CD4-positive, alpha-beta memory T cell (primary cell): ENCODE results near the gene PYGO2. TPM values are rescaled to one million over a fixed set of nuclear protein-coding genes. Genes with fewer than 3 reads are reported as not detected.
"Not testable (repeated sequence)": the region's sequence is repeated elsewhere in the genome, so short reads cannot be mapped to it uniquely, and the experiment has no call there.

Experiments
- CTCF ChIA-PET: fragments of 350-600 bp; sonication (Branson Sonifier 250); formaldehyde crosslinking; loops from one replicate; lab custom pipeline; 2021; ENCODE audit warnings: inconsistent platforms; ENCODE audit not compliant: partially characterized antibody; lab: Charles Lee
- POLR2A ChIA-PET: fragments of 350-600 bp; sonication (Branson Sonifier 250); formaldehyde crosslinking; loops from one replicate; lab custom pipeline; 2021; ENCODE audit not compliant: partially characterized antibody; lab: Charles Lee
- DNase-seq, 5 donors: peaks; one replicate each; pipeline versions ENCODE4 v3.0.0 to v3.0.0-alpha.2; 2020 to 2022; ENCODE audit warnings: mixed read lengths in 1 of 5
- H3K27ac ChIP-seq: one replicate; pipeline ENCODE4 v1.7.0; 2013; ENCODE audit warnings: low read depth, low read length
- H3K27me3 ChIP-seq: 2 replicates; pipeline ENCODE4 v1.7.0; 2013; ENCODE audit warnings: mild to moderate bottlenecking, low read length, moderate library complexity; ENCODE audit not compliant: insufficient read depth
- H3K36me3 ChIP-seq: 2 replicates; pipeline ENCODE4 v1.7.0; 2013; ENCODE audit warnings: mild to moderate bottlenecking, low read length, moderate library complexity; ENCODE audit not compliant: insufficient read depth
- H3K4me1 ChIP-seq: 2 replicates; pipeline ENCODE4 v1.7.0; 2013; ENCODE audit warnings: mild to moderate bottlenecking, low read length, moderate library complexity; ENCODE audit not compliant: insufficient read depth
- H3K4me3 ChIP-seq, 2 donors: one replicate each; pipeline ENCODE4 v1.7.0; 2013; ENCODE audit warnings: low read length in 2 of 2, mild to moderate bottlenecking in 1 of 2
- H3K9me3 ChIP-seq, 2 donors: one replicate each; pipeline ENCODE4 v1.7.0; 2013; ENCODE audit warnings: low read length in 2 of 2, control low read depth in 1 of 2; ENCODE audit not compliant: control insufficient read depth in 1 of 2
- H3K27ac Mint-ChIP-seq, 7 donors: one replicate each; pipeline ENCODE4 v1.8.0; 2020 to 2021; ENCODE audit warnings: mixed read lengths in 7 of 7, mild to moderate bottlenecking in 6 of 7, inconsistent platforms in 3 of 7, moderate library complexity in 3 of 7
- H3K27me3 Mint-ChIP-seq, 2 donors: one replicate each; pipeline ENCODE4 v1.8.0; 2020 to 2021; ENCODE audit warnings: mixed read lengths in 2 of 2
- H3K36me3 Mint-ChIP-seq, 2 donors: one replicate each; pipeline ENCODE4 v1.8.0; 2020 to 2021; ENCODE audit warnings: mixed read lengths in 2 of 2, inconsistent platforms in 1 of 2, mild to moderate bottlenecking in 1 of 2
- H3K4me1 Mint-ChIP-seq, 4 donors: one replicate each; pipeline ENCODE4 v1.8.0; 2020 to 2021; ENCODE audit warnings: mixed read lengths in 4 of 4, mild to moderate bottlenecking in 1 of 4
- H3K4me3 Mint-ChIP-seq, 8 donors: one replicate each; pipeline ENCODE4 v1.8.0; 2020 to 2021; ENCODE audit warnings: mixed read lengths in 8 of 8, mild to moderate bottlenecking in 7 of 8, moderate library complexity in 6 of 8, inconsistent platforms in 3 of 8
- H3K9me3 Mint-ChIP-seq, 8 donors: one replicate each; pipeline ENCODE4 v1.8.0; 2020 to 2021; ENCODE audit warnings: mixed read lengths in 8 of 8, mild to moderate bottlenecking in 5 of 8, inconsistent platforms in 3 of 8, moderate library complexity in 1 of 8
- intact Hi-C: fragments of 100-400 bp; cut with micrococcal nuclease; formaldehyde crosslinking; loops from one replicate; pipeline ENCODE4 v1.15.1; 2023
- polyA plus RNA-seq, 2 donors: library from polyadenylated mRNA; unstranded; fragments of 300-500 nt; fragmentation: Illumina TruSeq; gene quantifications; one replicate each; pipeline ENCODE4 v1.2.3, GENCODE V29; 2021
- total RNA-seq, 2 experiments: library from RNA; stranded (reverse); gene quantifications; one replicate each; pipeline ENCODE4 v1.2.3, GENCODE V29; 2021

Gene PYGO2
- total and polyA plus RNA-seq, 4 experiments from 2014 or later: 22.5 to 80.2 (median 66.3) TPM

DNA sequence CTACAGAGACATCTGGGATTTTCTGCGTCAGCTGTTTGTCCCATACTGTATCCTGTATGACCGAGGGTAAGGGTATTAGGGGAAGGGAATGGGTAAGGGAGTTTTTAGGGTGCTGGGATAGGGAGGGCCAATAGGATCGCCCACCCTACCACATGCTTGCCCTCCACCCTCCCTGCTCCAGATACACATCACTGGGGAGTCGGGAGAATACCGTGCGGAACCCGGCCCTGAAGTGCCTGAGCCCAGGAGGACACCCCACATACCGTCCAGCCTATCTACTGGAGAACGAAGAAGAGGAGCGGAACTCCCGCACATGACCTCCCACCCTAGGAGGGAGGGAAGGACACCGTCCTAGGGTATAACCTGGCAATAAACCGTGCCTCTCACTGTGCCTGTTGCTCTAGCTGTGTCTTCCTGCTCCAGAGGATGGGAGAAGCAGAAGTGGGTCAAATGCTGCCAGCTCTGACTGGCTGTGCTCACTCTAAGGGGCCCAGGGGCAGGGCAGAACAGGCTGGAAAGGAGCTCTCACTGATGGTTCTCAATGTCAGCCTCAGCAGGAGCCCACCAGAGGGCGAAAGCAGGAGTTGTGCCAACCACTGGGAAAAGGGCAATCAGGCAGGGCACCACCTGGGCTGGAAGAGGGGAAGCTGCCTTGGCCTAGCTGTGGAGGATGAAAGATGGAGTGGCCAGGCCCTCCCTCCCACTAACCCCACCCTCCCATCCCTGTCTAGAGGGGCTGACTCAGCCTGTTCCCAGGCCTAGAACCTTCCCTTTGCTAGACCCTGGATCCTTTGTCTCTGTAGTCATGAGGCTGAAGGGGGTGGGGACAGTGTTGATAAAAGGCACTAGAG, 31.4 kb upstream of the PYGO2 start:
- POLR2A ChIA-PET: interaction anchor here (0.6 to 38.9 kb wide), 6 partner anchors 9 to 180 kb away, joined by 3 to 1543 read pairs (median 8); partner anchors contain the start of genes CKS1B, FLAD1, KRTCAP2 and PBXIP1
- Mint-ChIP-seq H3K27me3 (no peaks in the 10 kb centered on the region), H3K36me3 (peaks cover 18 to 32% of the 10 kb centered on the region in 2 donors), H3K27ac (peak overlapping the region in 1 of 7 donors; percentile 47), H3K4me3 (no peak overlapping the region), H3K4me1 (peaks cover 14 to 32% (median 23%) of the 10 kb centered on the region in 4 donors), H3K9me3 (peaks cover 0 to 3% (median 0%) of the 10 kb centered on the region in 8 donors)
- DNase-seq: no peak
- H3K9me3 ChIP-seq: no peaks in the 10 kb centered on the region
- H3K27ac ChIP-seq: no peak overlapping the region
- intact Hi-C loops: no loop called here
- CTCF ChIA-PET: interaction anchor here (0.9 to 16.3 kb wide), 6 partner anchors 9 to 60 kb away, joined by 3 to 381 read pairs (median 8); partner anchors contain the start of genes FLAD1 and PYGO2
- peaks cover 25% of the 10 kb centered on the region for H3K36me3 ChIP-seq
- H3K27me3 ChIP-seq: no peaks in the 10 kb centered on the region
- H3K4me1 ChIP-seq: peaks cover 24% of the 10 kb centered on the region
- H3K4me3 ChIP-seq: no peak overlapping the region

DNA sequence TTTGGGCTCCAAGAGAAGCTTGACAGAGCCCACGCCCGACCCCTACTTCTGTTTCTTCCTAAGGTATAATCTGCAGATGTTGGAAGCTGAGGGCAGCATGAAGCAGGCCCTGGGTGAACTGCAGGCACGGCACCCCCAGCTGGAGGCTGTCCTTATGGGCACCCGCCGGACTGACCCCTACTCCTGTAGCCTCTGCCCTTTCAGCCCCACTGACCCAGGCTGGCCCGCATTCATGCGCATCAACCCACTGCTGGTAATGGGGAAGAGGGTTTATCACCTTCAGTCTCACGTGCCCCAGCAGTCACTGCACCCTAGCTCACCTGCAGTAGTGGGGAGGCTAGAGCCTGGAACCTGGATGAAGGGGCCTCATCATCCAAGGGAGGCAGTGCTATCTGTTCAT, 28.7 kb upstream of the PYGO2 start:
- Mint-ChIP-seq H3K4me3 (no peak overlapping the region), H3K36me3 (peaks cover 19 to 36% of the 10 kb centered on the region in 2 donors), H3K4me1 (peaks cover 9 to 19% (median 12%) of the 10 kb centered on the region in 4 donors), H3K27me3 (no peaks in the 10 kb centered on the region), H3K27ac (no peak overlapping the region), H3K9me3 (peaks cover 0 to 2% (median 0%) of the 10 kb centered on the region in 8 donors)
- Histone ChIP-seq H3K4me3 (no peak overlapping the region), H3K4me1 (peaks cover 16% of the 10 kb centered on the region), H3K9me3 (no peaks in the 10 kb centered on the region), H3K27me3 (no peaks in the 10 kb centered on the region), H3K36me3 (peaks cover 35% of the 10 kb centered on the region), H3K27ac (no peak overlapping the region)
- DNase-seq: no peak
- intact Hi-C loops: no loop called here
- ChIA-PET POLR2A (interaction anchor here (1.4 to 41.7 kb wide), 3 partner anchors 16 to 54 kb away, joined by 4 to 1543 read pairs (median 1543); partner anchors contain the start of genes CKS1B, FLAD1, LENEP and PBXIP1), CTCF (interaction anchor here (1.3 to 1.6 kb wide), 2 partner anchors 9 to 35 kb away, joined by 3 to 4 read pairs; partner anchors contain the start of gene PBXIP1)

DNA sequence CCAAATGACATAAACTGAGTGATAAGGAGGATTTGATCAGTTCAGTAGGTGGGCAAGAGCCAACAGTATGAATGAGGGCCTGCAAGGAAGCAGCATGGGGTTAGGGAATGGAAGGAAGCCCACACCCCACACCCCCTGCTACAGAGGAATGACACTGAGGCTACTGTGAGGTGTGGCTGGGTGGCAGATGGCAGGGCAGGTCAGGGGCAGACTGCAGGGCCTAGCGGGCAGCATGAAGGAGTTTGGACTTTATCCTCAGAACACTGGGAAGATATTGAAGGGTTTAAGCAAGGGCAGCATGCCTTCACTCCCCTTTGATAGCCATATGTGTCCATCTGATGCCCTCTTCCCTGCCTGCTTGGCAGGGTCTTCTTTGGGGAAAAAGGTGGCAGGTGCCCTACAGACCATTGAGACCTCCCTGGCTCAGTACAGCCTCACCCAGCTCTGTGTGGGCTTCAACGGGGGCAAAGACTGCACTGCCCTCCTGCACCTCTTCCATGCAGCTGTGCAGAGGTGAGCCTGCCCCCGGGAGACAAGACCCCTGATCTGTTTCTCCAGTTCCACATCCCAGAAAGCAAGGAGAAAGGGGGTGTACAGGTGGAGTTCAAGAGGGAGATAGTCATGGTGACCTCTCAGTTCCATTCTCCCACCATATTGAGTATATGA, 27.7 kb upstream of the PYGO2 start:
- POLR2A ChIA-PET: interaction anchor here (1.4 to 41.7 kb wide), 4 partner anchors 17 to 61 kb away, joined by 3 to 1543 read pairs (median 774); partner anchors contain the start of genes ADAM15, CKS1B, FLAD1 and LENEP
- Mint-ChIP-seq H3K27me3 (no peaks in the 10 kb centered on the region), H3K36me3 (peaks cover 19 to 36% of the 10 kb centered on the region in 2 donors), H3K27ac (peak overlapping the region in 5 of 7 donors; percentile 24 to 78 (median 41)), H3K9me3 (peaks cover 0 to 2% (median 0%) of the 10 kb centered on the region in 8 donors), H3K4me3 (no peak overlapping the region), H3K4me1 (peaks cover 11 to 19% (median 13%) of the 10 kb centered on the region in 4 donors)
- H3K27me3 ChIP-seq: no peaks in the 10 kb centered on the region
- H3K4me1 ChIP-seq: peaks cover 26% of the 10 kb centered on the region
- peaks cover 35% of the 10 kb centered on the region for H3K36me3 ChIP-seq
- no peak overlapping the region for H3K27ac ChIP-seq
- H3K4me3 ChIP-seq: no peak overlapping the region
- no peak for DNase-seq
- intact Hi-C loops: no loop called here
- CTCF ChIA-PET: interaction anchor here (1.3 to 3.4 kb wide), 5 partner anchors 10 to 45 kb away, joined by 3 to 39 read pairs (median 5); partner anchors contain the start of gene PBXIP1
- no peaks in the 10 kb centered on the region for H3K9me3 ChIP-seq

DNA sequence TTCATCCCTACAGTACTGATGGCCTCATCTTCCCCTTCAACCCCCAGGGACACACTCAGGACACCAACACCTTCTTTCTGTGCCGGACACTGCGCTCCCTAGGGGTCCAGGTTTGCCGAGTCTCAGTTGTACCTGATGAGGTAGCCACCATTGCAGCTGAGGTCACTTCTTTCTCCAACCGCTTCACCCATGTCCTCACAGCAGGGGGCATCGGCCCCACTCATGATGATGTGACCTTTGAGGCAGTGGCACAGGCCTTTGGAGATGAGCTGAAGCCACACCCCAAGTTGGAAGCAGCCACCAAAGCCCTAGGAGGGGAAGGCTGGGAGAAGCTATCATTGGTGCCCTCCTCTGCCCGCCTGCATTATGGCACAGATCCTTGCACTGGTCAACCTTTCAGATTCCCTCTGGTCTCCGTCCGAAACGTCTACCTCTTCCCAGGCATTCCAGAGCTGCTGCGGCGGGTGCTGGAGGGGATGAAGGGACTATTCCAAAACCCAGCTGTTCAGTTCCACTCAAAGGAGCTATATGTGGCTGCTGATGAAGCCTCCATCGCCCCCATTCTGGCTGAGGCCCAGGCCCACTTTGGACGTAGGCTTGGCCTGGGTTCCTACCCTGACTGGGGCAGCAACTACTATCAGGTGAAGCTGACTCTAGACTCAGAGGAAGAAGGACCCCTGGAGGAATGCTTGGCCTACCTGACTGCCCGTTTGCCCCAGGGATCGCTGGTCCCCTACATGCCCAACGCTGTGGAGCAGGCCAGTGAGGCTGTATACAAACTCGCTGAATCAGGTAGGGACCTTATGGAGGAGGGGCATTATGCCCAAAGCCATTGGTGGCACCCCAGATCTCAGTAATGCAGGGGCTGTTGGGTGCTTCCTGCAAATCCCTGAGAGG, 26.7 kb upstream of the PYGO2 start:
- Mint-ChIP-seq H3K27me3 (no peaks in the 10 kb centered on the region), H3K27ac (no peak overlapping the region), H3K4me1 (peaks cover 13 to 19% (median 17%) of the 10 kb centered on the region in 4 donors), H3K4me3 (no peak overlapping the region), H3K9me3 (no peaks in the 10 kb centered on the region), H3K36me3 (peaks cover 19 to 35% of the 10 kb centered on the region in 2 donors)
- H3K4me1 ChIP-seq: peaks cover 36% of the 10 kb centered on the region
- ChIA-PET POLR2A (interaction anchor here (1.2 to 41.7 kb wide), 4 partner anchors 18 to 63 kb away, joined by 3 to 1543 read pairs (median 774); partner anchors contain the start of genes ADAM15, CKS1B, FLAD1 and LENEP), CTCF (interaction anchor here (1.2 to 3.4 kb wide), 8 partner anchors 8 to 97 kb away, joined by 3 to 39 read pairs (median 4); no protein-coding TSS in a partner anchor)
- H3K36me3 ChIP-seq: peaks cover 35% of the 10 kb centered on the region
- H3K4me3 ChIP-seq: no peak overlapping the region
- no peak for DNase-seq
- no peaks in the 10 kb centered on the region for H3K27me3 ChIP-seq
- intact Hi-C loops: no loop called here
- no peak overlapping the region for H3K27ac ChIP-seq
- H3K9me3 ChIP-seq: no peaks in the 10 kb centered on the region

DNA sequence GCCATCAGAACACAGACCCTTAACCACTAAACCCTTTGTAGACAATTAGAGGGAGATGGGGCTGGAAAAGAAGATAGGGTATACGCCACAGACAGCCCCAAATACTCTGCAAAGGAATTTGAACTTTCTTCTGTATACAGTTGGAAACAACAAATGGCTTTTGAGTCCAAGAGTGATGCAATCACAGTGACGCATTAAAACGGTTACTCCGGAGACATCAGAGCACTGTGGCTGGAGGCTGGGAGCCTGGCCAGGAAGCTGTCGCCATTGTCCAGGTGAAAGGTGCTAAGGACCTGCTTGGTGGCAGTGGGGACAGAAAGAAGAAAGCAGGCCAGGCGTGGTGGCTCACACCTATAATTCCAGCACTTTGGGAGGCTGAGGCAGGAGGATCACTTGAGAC, 25.7 kb upstream of the PYGO2 start:
- POLR2A ChIA-PET: interaction anchor here (1.2 to 41.7 kb wide), 3 partner anchors 17 to 51 kb away, joined by 5 to 1543 read pairs (median 1543); partner anchors contain the start of genes CKS1B, FLAD1, LENEP and PBXIP1
- Mint-ChIP-seq H3K27me3 (no peaks in the 10 kb centered on the region), H3K4me3 (no peak overlapping the region)

DNA sequence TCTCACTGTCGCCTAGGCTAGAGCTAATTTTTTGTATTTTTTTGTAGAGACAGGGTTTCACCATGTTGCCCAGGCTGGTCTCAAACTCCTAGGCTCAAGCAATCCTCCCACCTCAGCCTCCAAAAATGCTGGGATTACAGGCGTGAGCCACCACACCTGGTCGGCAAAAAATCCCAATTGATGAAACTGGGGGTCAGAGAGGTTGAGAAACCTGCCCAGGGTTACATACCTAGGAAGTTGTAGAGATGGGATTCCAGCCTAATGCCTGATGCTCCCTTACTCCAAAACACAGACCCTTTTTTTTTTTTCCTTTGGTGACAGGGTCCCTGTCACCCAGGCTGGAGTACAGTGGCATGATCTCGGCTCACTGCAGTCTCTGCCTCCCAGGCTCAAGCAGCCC, 25.2 kb upstream of the PYGO2 start:
- H3K27me3 ChIP-seq, H3K4me3 Mint-ChIP-seq, H3K9me3 ChIP-seq, intact Hi-C loops, H3K4me3 ChIP-seq, DNase-seq, H3K9me3 Mint-ChIP-seq, H3K27me3 Mint-ChIP-seq, H3K27ac ChIP-seq: not testable (repeated sequence)
- H3K27ac Mint-ChIP-seq: peak overlapping the region in 1 of 7 donors; percentile 22
- ChIA-PET CTCF (interaction anchor here (0.8 to 3.4 kb wide), 5 partner anchors 10 to 58 kb away, joined by 3 to 20 read pairs (median 3); no protein-coding TSS in a partner anchor), POLR2A (interaction anchor here (1.2 to 41.7 kb wide), 4 partner anchors 16 to 50 kb away, joined by 5 to 1543 read pairs (median 800); partner anchors contain the start of genes CKS1B, FLAD1, LENEP and PBXIP1)
- peaks cover 35% of the 10 kb centered on the region for H3K36me3 ChIP-seq
- H3K4me1 ChIP-seq: peaks cover 42% of the 10 kb centered on the region
- H3K36me3 Mint-ChIP-seq: peaks cover 19 to 30% of the 10 kb centered on the region in 2 donors
- peaks cover 13 to 19% (median 17%) of the 10 kb centered on the region in 4 donors for H3K4me1 Mint-ChIP-seq

More for the DNA sequence above, 25.7 kb upstream of the PYGO2 start:
- Mint-ChIP-seq H3K4me1 (peaks cover 13 to 19% (median 17%) of the 10 kb centered on the region in 4 donors), H3K27ac (peak overlapping the region in 1 of 7 donors; percentile 22), H3K36me3 (peaks cover 19 to 30% of the 10 kb centered on the region in 2 donors), H3K9me3 (no peaks in the 10 kb centered on the region)
- CTCF ChIA-PET: interaction anchor here (1.2 to 3.4 kb wide), 9 partner anchors 9 to 98 kb away, joined by 3 to 39 read pairs (median 4); no protein-coding TSS in a partner anchor
- DNase-seq: no peak
- peaks cover 41% of the 10 kb centered on the region for H3K4me1 ChIP-seq
- no peak overlapping the region for H3K27ac ChIP-seq
- no peaks in the 10 kb centered on the region for H3K9me3 ChIP-seq
- intact Hi-C loops: no loop called here
- no peaks in the 10 kb centered on the region for H3K27me3 ChIP-seq
- H3K36me3 ChIP-seq: peaks cover 35% of the 10 kb centered on the region
- no peak overlapping the region for H3K4me3 ChIP-seq
